Hematopoietic multipotent progenitor cell (in vitro differentiated cells): ENCODE results near the gene NDUFB7. TPM values are rescaled to one million over a fixed set of nuclear protein-coding genes. Genes with fewer than 3 reads are reported as not detected.
"Not testable (repeated sequence)": the region's sequence is repeated elsewhere in the genome, so short reads cannot be mapped to it uniquely, and the experiment has no call there.

Experiments used
- DNase-seq, 3 donors: peaks; one replicate each; pipeline ENCODE4 v3.0.0-alpha.2; 2011 to 2015; ENCODE audit warnings: low read depth in 2 of 3, low spot score in 2 of 3
- total RNA-seq: library from RNA; depleted of rRNA; stranded (reverse); fragments of >200 nt; gene quantifications from one replicate; pipeline ENCODE4 v1.2.3, GENCODE V29; 2012

NDUFB7 gene
- total RNA-seq: 373 TPM

DNA sequence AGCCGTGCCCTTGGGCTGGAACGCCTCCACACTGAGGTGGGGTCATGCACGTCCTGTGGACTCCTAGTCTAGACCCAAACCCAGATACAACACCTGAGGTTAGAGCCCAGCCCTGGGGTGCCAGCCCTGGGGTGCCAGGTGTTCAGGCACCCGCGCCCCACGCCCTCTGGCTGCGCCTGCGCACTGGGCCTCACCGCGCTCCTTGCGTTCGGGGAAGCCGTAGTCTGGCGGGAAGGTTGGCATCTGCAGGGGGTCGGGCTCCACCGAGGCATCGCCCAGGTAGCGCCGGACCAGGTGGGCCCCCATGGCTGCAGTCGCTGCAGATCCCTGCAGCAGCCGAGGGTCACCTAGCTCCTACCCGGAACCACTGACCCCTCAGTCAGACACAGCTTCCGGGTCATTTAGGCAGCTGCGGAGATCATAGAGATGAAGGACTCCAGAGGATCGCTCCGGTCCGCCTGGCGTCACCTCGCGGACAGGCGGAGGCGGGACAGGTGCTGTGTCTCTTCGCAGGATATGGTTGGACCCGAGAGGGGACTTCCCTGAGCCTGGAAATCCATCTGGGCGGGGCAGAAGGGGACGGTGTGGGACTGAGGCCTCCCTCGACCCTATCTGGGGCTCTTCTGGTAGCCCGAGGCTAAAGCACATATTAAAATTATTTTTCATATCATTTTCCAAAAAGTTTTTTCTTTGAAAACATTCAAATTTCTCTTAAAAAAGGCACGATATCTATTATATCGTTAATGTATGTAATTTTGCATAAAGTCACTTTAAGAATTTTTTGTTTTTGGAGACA, at the start of gene NDUFB7:
Gene NDUFB7, minus strand, starts transcription at position 372 of the 796 bp plus-strand sequence. Its CDS starts 66 bp downstream, at position 306.
- peak; percentile 78 to 94 (median 93) for DNase-seq

GRCh38 chr19:14619404-14619803, 47.5 kb upstream of the NDUFB7 start:
- DNase-seq: no peak

DNA sequence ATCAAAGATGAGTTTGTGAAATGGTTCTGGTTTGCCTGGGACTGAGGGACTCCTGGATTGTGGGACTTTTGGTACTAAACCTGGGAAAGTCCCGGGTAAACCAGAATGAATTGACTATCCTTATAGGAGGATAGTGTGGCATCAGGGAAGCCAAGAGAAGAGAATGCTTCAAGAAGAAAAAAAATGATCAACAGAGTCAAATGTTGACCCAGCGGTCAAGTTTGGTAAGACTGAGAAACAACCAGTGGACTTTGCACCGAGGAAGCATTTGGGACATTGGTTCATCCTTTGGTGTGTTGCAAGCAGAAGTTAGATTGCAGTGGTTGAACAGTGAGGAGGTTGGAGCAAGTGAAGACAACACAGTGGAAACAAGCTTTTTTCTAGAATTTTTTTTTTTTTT, 44.5 kb upstream of the NDUFB7 start:
- no peak for DNase-seq

DNA sequence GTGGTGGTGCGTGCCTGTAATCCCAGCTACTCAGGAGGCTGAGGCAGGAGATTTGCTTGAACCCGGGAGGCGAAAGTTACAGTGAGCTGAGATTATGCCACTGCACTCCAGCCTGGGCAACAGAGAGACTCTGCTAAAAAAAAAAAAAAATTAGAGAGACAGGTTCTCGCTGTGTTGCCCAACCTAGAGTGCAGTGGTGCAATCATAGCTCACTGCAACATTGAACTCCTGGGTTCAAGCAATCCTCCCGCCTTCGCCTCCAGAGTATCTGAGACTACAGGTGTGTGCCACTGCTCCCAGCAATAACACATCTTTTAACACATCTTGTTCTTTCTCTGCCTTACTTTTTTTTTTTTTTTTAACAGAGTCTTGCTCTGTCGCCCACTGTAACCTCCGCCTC, 43.8 kb upstream of the NDUFB7 start:
- DNase-seq: no peak

DNA sequence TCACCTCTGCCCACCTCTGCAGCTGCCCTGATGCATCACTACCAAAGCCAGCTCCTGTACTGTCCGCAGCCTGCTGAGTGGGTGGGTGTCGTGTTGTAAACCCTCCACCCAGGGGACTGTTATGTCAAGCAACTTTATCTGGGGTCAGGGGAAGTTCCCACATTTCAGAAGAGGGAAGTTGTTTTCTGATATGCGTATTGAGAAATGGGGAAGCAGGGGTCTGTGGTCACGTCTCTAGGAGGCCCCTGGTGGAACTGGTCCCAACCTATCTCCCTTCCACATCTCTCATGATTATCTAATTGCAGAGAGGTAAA, 42.2 kb upstream of the NDUFB7 start:
- DNase-seq: peak in 2 of 3 donors; percentile 87 to 88

GRCh38 chr19:14613399-14614098, 41.7 kb upstream of the NDUFB7 start:
- peak in 1 of 3 donors; percentile 17 for DNase-seq

DNA sequence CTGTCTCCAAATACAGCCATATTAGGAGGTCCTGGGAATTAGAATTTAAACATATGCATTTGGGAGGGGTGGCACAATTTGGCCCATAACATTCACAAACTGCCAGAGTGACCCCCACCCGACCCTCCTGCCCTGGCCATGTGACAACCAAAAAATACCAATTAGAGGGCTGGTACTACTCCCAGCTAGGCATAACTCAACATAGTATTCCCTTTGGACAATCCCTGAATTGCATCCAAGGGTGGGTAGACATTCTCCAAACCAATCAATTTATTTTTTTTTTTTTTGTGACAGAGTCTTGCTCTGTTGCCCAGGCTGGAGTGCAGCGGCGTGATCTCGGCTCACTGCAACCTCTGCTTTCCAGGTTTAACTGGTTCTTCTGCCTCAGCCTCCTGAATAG, 40.8 kb upstream of the NDUFB7 start:
- DNase-seq: no peak

GRCh38 chr19:14612242-14612641, 40.4 kb upstream of the NDUFB7 start:
- not testable (repeated sequence) for DNase-seq

GRCh38 chr19:14611051-14611450, 39.2 kb upstream of the NDUFB7 start:
- no peak for DNase-seq

DNA sequence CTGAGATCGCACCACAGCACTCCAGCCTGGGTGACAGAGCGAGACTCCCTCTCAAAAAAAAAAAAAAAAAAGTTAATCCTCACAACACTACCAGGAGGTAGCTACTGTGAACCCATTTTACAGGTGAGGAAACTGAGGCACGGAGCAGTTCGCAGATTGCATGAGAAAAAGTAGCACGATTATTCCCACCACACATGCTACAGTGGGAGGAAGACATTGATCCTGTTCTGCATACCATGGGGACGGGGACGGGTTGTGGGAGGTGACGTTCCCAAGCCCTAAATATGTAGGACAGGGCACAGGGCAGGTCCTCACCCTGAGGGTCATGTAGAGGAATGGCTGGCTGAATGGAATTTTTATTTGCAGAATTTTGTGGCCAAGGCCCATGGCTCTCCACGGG, 34.8 kb upstream of the NDUFB7 start:
- no peak for DNase-seq

DNA sequence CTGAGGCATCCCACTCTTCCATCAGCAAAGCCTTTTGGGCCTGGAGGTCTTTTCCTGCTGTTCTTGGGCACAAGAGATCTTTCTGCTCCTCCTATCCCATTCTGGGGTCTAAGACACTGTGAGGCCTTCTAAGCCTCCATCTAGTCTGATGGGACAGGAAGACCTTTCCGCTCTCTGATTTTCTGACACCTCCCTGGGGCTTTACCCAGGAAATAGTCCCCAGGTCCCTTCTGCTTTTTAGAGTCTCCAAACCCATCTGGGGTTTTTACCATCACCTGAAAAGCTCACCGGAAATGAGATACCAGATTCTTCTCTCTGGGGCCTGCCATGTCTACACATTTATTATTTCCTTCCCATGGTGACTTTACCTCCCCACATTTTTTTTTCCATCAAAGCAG, 32.1 kb upstream of the NDUFB7 start:
- no peak for DNase-seq

DNA sequence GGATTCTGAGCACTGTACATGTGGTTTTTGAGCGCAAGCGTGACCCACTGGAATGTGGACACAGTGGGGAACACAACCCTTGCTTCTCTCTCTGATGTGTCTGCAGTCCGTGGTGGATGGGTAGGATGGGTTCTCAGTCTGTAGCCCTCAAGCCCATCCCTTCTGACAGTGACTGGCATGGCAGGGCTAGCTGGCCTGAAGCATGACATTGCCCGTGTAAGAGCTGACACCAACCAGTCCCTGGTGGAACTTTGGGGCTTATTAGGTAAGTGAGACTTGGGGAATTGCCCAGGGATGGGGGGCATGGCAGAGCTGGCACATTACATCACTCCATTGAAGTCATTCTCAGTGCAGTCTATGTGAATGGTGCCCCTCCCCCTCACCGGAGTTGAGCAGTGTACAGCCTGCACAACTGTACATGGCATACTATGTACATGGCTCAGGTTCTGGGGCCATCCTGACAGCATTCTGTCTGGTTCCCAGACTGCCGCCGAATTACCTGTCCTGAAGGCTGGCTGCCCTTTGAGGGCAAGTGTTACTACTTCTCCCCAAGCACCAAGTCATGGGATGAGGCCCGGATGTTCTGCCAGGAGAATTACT, 27.8 kb upstream of the NDUFB7 start:
- DNase-seq: no peak

GRCh38 chr19:14595558-14595957, 23.7 kb upstream of the NDUFB7 start:
- no peak for DNase-seq

GRCh38 chr19:14589433-14589832, 17.6 kb upstream of the NDUFB7 start:
- DNase-seq: not testable (repeated sequence)

GRCh38 chr19:14585187-14585586, 13.3 kb upstream of the NDUFB7 start:
- not testable (repeated sequence) for DNase-seq

- DNase-seq: not testable (repeated sequence)
Observed at GRCh38 chr19:14584372-14584771, 12.5 kb upstream of the NDUFB7 start.

GRCh38 chr19:14582894-14583340, 11.1 kb upstream of the NDUFB7 start, which contains the start of gene CLEC17A:
TSS of gene CLEC17A (plus strand) at chr19:14583084. CDS start at chr19:14583161, 77 bp downstream.
- peak in 2 of 3 donors; percentile 61 to 81 for DNase-seq

- no peak for DNase-seq
Observed at GRCh38 chr19:14580623-14581237, 8.9 kb upstream of the NDUFB7 start.

DNA sequence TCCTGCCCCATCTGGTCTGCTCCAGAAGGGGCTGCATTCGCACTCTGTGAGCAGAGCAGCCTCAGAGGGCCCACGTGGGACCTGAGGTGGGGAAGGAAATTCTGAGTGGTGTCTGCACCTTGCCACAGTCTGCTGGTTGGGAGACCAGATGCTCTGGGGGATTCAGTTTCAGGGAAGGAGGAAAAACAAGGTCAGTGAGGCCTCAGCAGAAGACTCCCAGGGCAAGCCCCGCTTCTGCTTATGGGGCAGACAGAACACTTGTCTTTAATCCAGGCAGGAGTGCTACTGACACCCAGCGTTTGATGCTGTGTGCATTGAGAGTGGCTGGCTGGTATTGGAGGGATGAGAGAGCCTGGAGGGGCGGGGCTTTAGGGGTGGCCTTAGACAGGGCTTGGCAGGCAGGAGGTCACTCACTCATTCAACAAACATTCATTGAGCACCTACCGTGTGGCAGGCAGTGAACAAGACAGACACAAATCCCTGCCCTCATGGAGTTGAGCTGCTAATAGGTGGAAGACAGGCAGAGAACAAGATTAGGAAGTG, 6.1 kb upstream of the NDUFB7 start:
- DNase-seq: no peak

DNA sequence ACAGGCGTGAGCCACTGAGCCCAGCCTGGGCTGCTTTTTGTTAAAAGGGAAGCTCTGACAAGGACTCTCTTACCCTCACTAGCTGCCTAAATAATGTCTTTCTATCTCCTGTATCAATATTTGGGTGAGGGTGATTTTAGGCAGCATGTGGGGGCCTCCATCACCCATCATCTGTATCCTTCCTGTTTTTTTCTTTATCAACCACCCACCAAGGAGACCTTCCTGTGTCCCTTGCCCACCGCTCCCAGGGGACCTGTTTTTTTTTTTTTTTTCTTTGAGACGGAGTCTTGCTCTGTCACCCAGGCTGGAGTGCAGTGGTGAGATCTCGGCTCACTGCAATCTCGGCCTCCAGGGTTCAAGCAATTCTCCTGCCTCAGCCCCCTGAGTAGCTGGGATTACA, 5.4 kb upstream of the NDUFB7 start:
- no peak for DNase-seq

DNA sequence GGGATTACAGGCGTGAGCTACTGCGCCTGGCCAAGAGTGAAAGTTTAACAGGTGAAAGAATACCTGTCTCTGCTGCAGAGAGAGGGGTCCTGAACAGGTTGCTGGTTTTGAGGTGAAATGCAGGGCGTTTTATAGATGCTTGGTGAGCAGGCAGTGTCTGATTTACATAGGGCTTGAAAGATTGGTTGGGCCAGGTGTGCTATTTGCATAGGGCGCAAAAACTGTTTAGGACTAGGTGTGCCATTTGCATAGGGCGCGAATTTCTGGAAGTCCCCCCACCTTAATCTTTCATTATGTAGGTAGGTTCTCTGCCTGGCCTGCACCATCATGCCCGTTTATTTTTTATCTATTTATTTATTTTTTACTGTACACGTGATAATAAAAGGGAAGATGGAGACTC, 4.5 kb upstream of the NDUFB7 start:
- DNase-seq: no peak
